Thoracic aorta (tissue), 2 donors: ENCODE measurements around the gene TAB2. TPM values are rescaled to one million over a fixed set of nuclear protein-coding genes. Genes with fewer than 3 reads are reported as not detected.

Experiments used
- ATAC-seq: fragments of 150-250 bp; one replicate; pipeline ENCODE4 v1.8.0; 2017; ENCODE audit warnings: low read depth; ENCODE audit not compliant: insufficient number of reproducible peaks, low FRiP score
- DNase-seq: peaks from one replicate; pipeline ENCODE4 v3.0.0-alpha.2; 2020; ENCODE audit warnings: low spot score
- H3K27ac ChIP-seq, 2 donors: fragments of 200-600 bp; sonication (generic); 1 replicate in 1 of 2; 2 replicates in 1 of 2; pipeline ENCODE4 v1.5.1; 2016; ENCODE audit warnings: mild to moderate bottlenecking in 2 of 2, moderate library complexity in 2 of 2
- H3K27me3 ChIP-seq: fragments of 200-600 bp; sonication (generic); replicated peaks from 2 replicates; pipeline ENCODE4 v1.6.0; 2016; ENCODE audit warnings: mild to moderate bottlenecking; ENCODE audit not compliant: insufficient read depth
- H3K36me3 ChIP-seq: fragments of 200-600 bp; sonication (generic); one replicate; pipeline ENCODE4 v1.5.1; 2016
- H3K4me1 ChIP-seq, 2 donors: fragments of 200-600 bp; sonication (generic); 1 replicate in 1 of 2; 2 replicates in 1 of 2; pipeline versions ENCODE4 v1.5.1 to v1.6.0; 2016; ENCODE audit warnings: low read depth in 2 of 2, mild to moderate bottlenecking in 1 of 2; ENCODE audit not compliant: control insufficient read depth in 1 of 2
- H3K4me3 ChIP-seq: fragments of 200-600 bp; sonication (generic); 2 replicates; pipeline ENCODE4 v1.5.1; 2016; ENCODE audit warnings: mild to moderate bottlenecking
- H3K9me3 ChIP-seq: fragments of 200-600 bp; sonication (generic); 2 replicates; pipeline ENCODE4 v1.5.1; 2016
- total RNA-seq, 2 donors: library from RNA; depleted of rRNA; stranded (reverse); fragments of >200 nt; gene quantifications; one replicate each; pipeline versions ENCODE4 v1.1.0 to v1.2.3, GENCODE V29; 2016
- TF ChIP-seq, protein P1 (sequence below): fragments of 200-600 bp; sonication (generic); IDR thresholded peaks from one replicate; pipeline ENCODE4 v1.5.1; 2019; ENCODE audit warnings: antibody characterized with exemption

Gene TAB2
- total RNA-seq, 2 donors from 2014 or later: 56.0 to 61.7 TPM

DNA sequence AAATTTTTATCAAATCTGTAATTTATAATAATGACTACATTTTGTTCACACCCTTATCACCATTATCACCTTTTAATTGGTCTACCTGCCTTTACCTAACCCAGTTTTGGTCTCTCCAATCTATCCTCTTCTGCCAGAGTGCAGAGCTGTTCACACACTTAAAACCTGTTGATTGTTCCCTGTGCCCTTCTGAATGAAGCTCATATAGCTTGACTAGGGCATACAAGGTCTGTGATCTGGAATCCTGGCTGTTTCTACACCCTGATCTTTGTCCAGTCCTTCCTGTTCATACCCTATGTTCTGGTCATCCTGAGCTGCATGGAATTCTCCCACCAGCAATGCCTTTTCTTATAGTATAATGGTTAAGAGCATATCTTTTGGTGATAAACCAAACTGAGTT is 53.6 kb downstream of the TAB2 start:
- TF ChIP-seq, protein P1, sequence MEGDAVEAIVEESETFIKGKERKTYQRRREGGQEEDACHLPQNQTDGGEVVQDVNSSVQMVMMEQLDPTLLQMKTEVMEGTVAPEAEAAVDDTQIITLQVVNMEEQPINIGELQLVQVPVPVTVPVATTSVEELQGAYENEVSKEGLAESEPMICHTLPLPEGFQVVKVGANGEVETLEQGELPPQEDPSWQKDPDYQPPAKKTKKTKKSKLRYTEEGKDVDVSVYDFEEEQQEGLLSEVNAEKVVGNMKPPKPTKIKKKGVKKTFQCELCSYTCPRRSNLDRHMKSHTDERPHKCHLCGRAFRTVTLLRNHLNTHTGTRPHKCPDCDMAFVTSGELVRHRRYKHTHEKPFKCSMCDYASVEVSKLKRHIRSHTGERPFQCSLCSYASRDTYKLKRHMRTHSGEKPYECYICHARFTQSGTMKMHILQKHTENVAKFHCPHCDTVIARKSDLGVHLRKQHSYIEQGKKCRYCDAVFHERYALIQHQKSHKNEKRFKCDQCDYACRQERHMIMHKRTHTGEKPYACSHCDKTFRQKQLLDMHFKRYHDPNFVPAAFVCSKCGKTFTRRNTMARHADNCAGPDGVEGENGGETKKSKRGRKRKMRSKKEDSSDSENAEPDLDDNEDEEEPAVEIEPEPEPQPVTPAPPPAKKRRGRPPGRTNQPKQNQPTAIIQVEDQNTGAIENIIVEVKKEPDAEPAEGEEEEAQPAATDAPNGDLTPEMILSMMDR: no peak
- Histone ChIP-seq H3K27me3 (no peaks in the 10 kb centered on the region), H3K27ac (no peak overlapping the region), H3K4me3 (no peak overlapping the region), H3K36me3 (no peaks in the 10 kb centered on the region), H3K4me1 (peaks cover 19 to 33% of the 10 kb centered on the region in 2 donors), H3K9me3 (no peaks in the 10 kb centered on the region)
- no peak for ATAC-seq
- no peak for DNase-seq

DNA sequence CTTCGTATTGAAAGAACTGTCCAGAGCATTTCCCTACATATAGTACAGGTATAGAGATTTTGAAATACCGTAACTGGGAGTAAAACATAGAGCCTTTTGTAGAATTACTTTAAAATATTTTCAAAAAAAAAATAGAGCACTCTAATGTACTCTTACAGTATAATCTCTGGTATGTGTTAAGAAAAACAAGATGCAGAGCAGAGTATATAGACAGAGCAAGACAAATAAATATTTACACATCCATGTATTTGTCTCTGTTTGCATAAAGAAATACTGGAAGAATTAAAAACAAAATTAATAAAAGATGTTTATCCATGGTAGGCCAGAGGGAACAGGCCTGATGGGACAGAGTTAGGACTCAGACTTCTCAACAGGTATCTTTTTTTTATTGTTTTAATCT is 54.5 kb downstream of the TAB2 start:
- Histone ChIP-seq H3K36me3 (no peaks in the 10 kb centered on the region), H3K4me3 (no peak overlapping the region), H3K9me3 (no peaks in the 10 kb centered on the region), H3K27ac (no peak overlapping the region), H3K4me1 (peaks cover 14 to 34% of the 10 kb centered on the region in 2 donors), H3K27me3 (no peaks in the 10 kb centered on the region)
- ATAC-seq (no peak), DNase-seq (no peak)
- TF ChIP-seq, protein P1: no peak

DNA sequence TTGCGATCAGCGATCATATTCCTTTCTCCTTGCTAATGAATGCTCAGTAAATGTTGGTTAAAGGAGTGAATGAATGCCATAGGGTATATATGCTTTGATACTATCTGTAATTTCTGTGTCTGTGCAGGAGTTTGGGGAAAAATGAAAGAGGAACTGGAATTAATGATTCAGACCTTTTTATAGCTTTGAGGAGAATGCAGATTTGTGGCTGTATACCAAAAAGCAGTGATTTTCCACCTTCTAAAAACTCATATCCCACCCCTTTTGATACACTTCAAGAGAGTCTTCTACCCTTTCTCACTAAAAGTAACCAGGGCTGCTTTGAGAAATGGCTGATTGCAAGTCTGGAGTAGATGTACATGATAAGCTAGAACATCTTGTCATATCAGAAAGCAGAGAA is 56.0 kb downstream of the TAB2 start:
- H3K4me3 ChIP-seq: no peak overlapping the region
- H3K27ac ChIP-seq: no peak overlapping the region
- peaks cover 3% of the 10 kb centered on the region for H3K36me3 ChIP-seq
- no peaks in the 10 kb centered on the region for H3K9me3 ChIP-seq
- no peak for ATAC-seq
- TF ChIP-seq, protein P1: no peak
- DNase-seq: no peak
- peaks cover 9 to 28% of the 10 kb centered on the region in 2 donors for H3K4me1 ChIP-seq
- H3K27me3 ChIP-seq: no peaks in the 10 kb centered on the region

DNA sequence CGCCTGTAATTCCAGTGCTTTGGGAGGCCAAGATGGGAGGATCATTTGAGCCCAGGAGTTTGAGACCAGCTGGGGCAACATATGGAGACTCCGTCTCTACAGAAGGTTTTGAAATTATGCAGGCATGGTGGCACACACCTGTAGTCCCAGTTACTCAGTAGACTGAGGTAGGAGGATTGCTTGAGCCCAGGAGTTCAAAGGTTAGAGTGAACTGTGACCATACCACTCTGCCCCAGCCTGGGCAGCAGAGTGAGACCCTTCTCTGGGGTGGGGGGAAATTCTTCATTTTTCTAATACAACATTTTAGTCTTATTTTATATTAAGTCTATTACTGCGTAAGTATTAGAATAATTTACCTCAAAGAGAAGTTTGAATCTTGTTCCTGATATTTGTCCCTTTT is 62.5 kb downstream of the TAB2 start:
- ATAC-seq (no peak), DNase-seq (no peak)
- peaks cover under 1 to 11% of the 10 kb centered on the region in 2 donors for H3K4me1 ChIP-seq
- no peak overlapping the region for H3K27ac ChIP-seq
- no peak overlapping the region for H3K4me3 ChIP-seq
- H3K27me3 ChIP-seq: no peaks in the 10 kb centered on the region
- TF ChIP-seq, protein P1: no peak
- no peaks in the 10 kb centered on the region for H3K9me3 ChIP-seq
- H3K36me3 ChIP-seq: peaks cover 20% of the 10 kb centered on the region

DNA sequence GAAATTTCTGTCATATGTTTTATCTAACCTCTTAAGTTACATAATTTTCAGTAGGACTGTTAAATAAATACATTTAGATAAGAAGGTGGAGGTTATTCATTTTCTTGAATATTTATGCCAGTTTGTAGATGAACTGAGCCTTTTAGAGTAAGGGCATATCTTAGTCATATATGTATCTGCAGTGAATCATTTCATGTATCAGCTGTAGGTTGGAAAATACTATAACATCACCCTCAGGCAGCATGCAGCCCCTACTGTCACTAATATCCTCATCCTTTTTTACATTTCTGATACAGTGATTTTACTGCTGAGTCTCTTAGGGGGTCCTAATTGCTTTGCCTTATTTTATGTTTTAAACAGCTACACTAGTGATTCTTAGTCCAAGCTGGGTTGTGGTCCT is 63.0 kb downstream of the TAB2 start:
- DNase-seq (no peak), ATAC-seq (no peak)
- TF ChIP-seq, protein P1: no peak
- H3K9me3 ChIP-seq: no peaks in the 10 kb centered on the region
- H3K4me1 ChIP-seq: peaks cover 6 to 16% of the 10 kb centered on the region in 2 donors
- H3K36me3 ChIP-seq: peaks cover 20% of the 10 kb centered on the region
- H3K27ac ChIP-seq: no peak overlapping the region
- H3K27me3 ChIP-seq: no peaks in the 10 kb centered on the region
- H3K4me3 ChIP-seq: no peak overlapping the region
